GM12875 (cell line): ENCODE results near the gene MUCL3.
A peak's percentile ranks its signal among the peaks of the same experiment; 100 is the strongest.

Experiments
- H3K4me3 ChIP-seq: one replicate; pipeline ENCODE4 v1.5.1; 2011; ENCODE audit warnings: low read depth, low read length, control low read depth
- CTCF ChIP-seq: IDR thresholded peaks from 2 replicates; pipeline ENCODE4 v1.5.1; 2011; ENCODE audit warnings: low read depth, mild to moderate bottlenecking, control low read depth, inconsistent platforms, low read length, moderate library complexity, borderline replicate concordance; ENCODE audit not compliant: insufficient read depth

MUCL3 gene

DNA sequence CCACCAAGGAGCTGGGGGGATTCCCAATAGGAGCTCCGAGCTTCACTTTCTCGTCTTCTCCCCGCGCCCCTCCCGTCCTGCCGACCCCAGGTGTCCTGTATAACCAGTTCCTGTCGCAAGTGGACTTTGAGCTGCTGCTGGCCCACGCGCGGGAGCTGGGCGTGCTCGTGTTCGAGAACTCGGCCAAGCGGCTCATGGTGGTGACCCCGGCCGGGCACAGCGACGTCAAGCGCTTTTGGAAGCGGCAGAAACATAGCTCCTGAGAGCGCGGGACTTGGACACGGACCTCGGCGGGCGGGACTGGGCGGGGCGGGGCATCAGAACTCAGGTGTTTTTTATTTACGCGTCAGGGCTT is 27.1 kb upstream of the MUCL3 start:
- H3K4me3 ChIP-seq: peak overlapping the region; percentile 14
- no peak for TF ChIP-seq CTCF

GRCh38 chr6:30914076-30914853 is 26.5 kb upstream of the MUCL3 start, which contains the start of gene VARS2:
Gene VARS2 (plus strand): TSS chr6:30914238. CDS start chr6:30914837, 599 bp downstream.
- peak; percentile 30; the same call in 1 of the 2 replicates for TF ChIP-seq CTCF
- H3K4me3 ChIP-seq: peak within 1 kb of the TSS; percentile 49

- no peak for TF ChIP-seq CTCF
Observed at GRCh38 chr6:30914854-30915590, 25.8 kb upstream of the MUCL3 start.

GRCh38 chr6:30915591-30915946 is 25.2 kb upstream of the MUCL3 start:
- peak; percentile 58 for TF ChIP-seq CTCF
- no peak overlapping the region for H3K4me3 ChIP-seq

More at GRCh38 chr6:30914854-30915590, 25.8 kb upstream of the MUCL3 start:
- H3K4me3 ChIP-seq: peak overlapping the region; percentile 49

GRCh38 chr6:30917041-30917440 is 23.7 kb upstream of the MUCL3 start:
- TF ChIP-seq CTCF: no peak
- H3K4me3 ChIP-seq: no peak overlapping the region

- no peak overlapping the region for H3K4me3 ChIP-seq
- TF ChIP-seq CTCF: no peak
Observed at GRCh38 chr6:30917487-30917886, 23.3 kb upstream of the MUCL3 start.
